GM12878 (cell line): ENCODE measurements around the gene COL9A3.

Experiments used
- CREB1 ChIP-seq: IDR thresholded peaks from 2 replicates; pipeline ENCODE4 v1.6.1; 2012; ENCODE audit warnings: low read depth, mild to moderate bottlenecking, inconsistent platforms
- EED ChIP-seq: sonication (generic); IDR thresholded peaks from 2 replicates; pipeline ENCODE4 v1.6.1; 2016; ENCODE audit warnings: antibody characterized with exemption, low read depth
- ETV6 ChIP-seq, 2 experiments: fragments of 450-650 bp in 1 of 2; IDR thresholded peaks in 1 of 2; conservative IDR thresholded peaks in 1 of 2; 2 replicates each; pipeline ENCODE4 v1.6.1; 2014; ENCODE audit warnings: antibody characterized with exemption in 1 of 2, borderline replicate concordance in 1 of 2, low read depth in 1 of 2, mild to moderate bottlenecking in 1 of 2, moderate library complexity in 1 of 2
- EZH2 ChIP-seq: IDR thresholded peaks from 2 replicates; pipeline ENCODE4 v1.6.1; 2012; ENCODE audit warnings: low read depth, mild to moderate bottlenecking, control low read depth, inconsistent platforms, low read length, borderline replicate concordance; ENCODE audit not compliant: control insufficient read depth
- GABPA ChIP-seq: IDR thresholded peaks from 2 replicates; pipeline ENCODE4 v1.6.1; 2014; ENCODE audit warnings: antibody characterized with exemption, low read depth, mild to moderate bottlenecking, inconsistent platforms
- POLR2A ChIP-seq: IDR thresholded peaks from 2 replicates; pipeline ENCODE4 v1.6.1; 2011; ENCODE audit warnings: low read depth, mild to moderate bottlenecking, low read length
- RFX5 ChIP-seq: IDR thresholded peaks from 2 replicates; pipeline ENCODE4 v1.6.1; 2011; ENCODE audit warnings: low read depth, low read length, improper control_type of control experiment
- TBL1XR1 ChIP-seq: IDR thresholded peaks from 2 replicates; pipeline ENCODE4 v1.6.1; 2012; ENCODE audit warnings: low read depth, low read length, improper control_type of control experiment
- TCF12 ChIP-seq: IDR thresholded peaks from 2 replicates; pipeline ENCODE4 v1.6.1; 2011; ENCODE audit warnings: low read depth, mild to moderate bottlenecking, low read length
- TF ChIP-seq, protein P1 (sequence below): fragments of 450-650 bp; IDR thresholded peaks from 2 replicates; pipeline ENCODE4 v1.6.1; 2016; ENCODE audit warnings: mild to moderate bottlenecking
- TF ChIP-seq, protein P2 (sequence below), 3 experiments: IDR thresholded peaks in 2 of 3; conservative IDR thresholded peaks in 1 of 3; 2 replicates each; pipeline ENCODE4 v1.5.1; 2011; ENCODE audit warnings: low read depth in 3 of 3, low read length in 3 of 3, mild to moderate bottlenecking in 3 of 3, control low read depth in 2 of 3, moderate library complexity in 2 of 3, inconsistent platforms in 1 of 3, mixed read lengths in 1 of 3; ENCODE audit not compliant: control insufficient read depth in 2 of 3, insufficient read depth in 1 of 3; ENCODE audit errors: extremely low read depth in 1 of 3
- TF ChIP-seq, protein P3 (sequence below): IDR thresholded peaks from 2 replicates; pipeline ENCODE4 v1.6.1; 2012; ENCODE audit warnings: low read length, inconsistent platforms
- TF ChIP-seq, protein P4 (sequence below): fragments of 450-650 bp; IDR thresholded peaks from 2 replicates; pipeline ENCODE4 v1.6.1; 2017; ENCODE audit warnings: antibody characterized with exemption, mild to moderate bottlenecking, moderate library complexity
- TF ChIP-seq, protein P5 (sequence below): IDR thresholded peaks from 2 replicates; pipeline ENCODE4 v1.6.1; 2011; ENCODE audit warnings: borderline replicate concordance, low read depth, mild to moderate bottlenecking, moderate library complexity, mixed read lengths, low read length; ENCODE audit not compliant: insufficient read depth; ENCODE audit errors: extremely low read length

DNA sequence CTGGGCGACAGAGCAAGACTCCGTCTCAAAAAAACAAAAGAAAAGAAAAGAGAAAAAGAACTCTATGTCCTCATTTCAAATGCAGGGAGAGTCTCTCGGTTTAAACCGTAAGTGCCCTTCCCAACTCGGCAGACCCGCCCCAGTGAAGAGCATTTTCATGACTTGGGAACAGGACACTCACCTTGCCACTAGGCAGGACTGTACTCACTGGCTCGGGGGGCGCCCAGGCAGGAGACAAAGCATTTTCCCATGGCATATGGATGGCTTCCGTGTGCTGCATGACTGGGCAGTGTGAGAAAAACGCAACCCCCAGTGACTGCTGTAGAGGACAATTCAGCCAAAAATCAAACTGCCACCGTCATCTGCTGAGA is 44.2 kb upstream of the COL9A3 start:
- TF ChIP-seq EZH2 (no peak), CREB1 (no peak), TBL1XR1 (no peak), RFX5 (no peak), GABPA (no peak), ETV6 (conservative IDR thresholded peaks at IDR 0.05 in 1 of 2, IDR thresholded peaks at IDR 0.05 in 1 of 2; ENCODE audit: borderline replicate concordance in 1 of 2, low read depth in 1 of 2) (no peak), TCF12 (no peak), POLR2A (no peak), EED (no peak)
- TF ChIP-seq, protein P1, sequence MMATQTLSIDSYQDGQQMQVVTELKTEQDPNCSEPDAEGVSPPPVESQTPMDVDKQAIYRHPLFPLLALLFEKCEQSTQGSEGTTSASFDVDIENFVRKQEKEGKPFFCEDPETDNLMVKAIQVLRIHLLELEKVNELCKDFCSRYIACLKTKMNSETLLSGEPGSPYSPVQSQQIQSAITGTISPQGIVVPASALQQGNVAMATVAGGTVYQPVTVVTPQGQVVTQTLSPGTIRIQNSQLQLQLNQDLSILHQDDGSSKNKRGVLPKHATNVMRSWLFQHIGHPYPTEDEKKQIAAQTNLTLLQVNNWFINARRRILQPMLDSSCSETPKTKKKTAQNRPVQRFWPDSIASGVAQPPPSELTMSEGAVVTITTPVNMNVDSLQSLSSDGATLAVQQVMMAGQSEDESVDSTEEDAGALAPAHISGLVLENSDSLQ: no peak
- TF ChIP-seq, protein P2, sequence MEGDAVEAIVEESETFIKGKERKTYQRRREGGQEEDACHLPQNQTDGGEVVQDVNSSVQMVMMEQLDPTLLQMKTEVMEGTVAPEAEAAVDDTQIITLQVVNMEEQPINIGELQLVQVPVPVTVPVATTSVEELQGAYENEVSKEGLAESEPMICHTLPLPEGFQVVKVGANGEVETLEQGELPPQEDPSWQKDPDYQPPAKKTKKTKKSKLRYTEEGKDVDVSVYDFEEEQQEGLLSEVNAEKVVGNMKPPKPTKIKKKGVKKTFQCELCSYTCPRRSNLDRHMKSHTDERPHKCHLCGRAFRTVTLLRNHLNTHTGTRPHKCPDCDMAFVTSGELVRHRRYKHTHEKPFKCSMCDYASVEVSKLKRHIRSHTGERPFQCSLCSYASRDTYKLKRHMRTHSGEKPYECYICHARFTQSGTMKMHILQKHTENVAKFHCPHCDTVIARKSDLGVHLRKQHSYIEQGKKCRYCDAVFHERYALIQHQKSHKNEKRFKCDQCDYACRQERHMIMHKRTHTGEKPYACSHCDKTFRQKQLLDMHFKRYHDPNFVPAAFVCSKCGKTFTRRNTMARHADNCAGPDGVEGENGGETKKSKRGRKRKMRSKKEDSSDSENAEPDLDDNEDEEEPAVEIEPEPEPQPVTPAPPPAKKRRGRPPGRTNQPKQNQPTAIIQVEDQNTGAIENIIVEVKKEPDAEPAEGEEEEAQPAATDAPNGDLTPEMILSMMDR (IDR thresholded peaks at IDR 0.05 in 2 of 3, conservative IDR thresholded peaks at IDR 0.05 in 1 of 3; ENCODE audit: control insufficient read depth in 2 of 3, extremely low read depth in 1 of 3, insufficient read depth in 1 of 3, low read depth in 3 of 3, low read length in 3 of 3): no peak
- TF ChIP-seq, protein P3, sequence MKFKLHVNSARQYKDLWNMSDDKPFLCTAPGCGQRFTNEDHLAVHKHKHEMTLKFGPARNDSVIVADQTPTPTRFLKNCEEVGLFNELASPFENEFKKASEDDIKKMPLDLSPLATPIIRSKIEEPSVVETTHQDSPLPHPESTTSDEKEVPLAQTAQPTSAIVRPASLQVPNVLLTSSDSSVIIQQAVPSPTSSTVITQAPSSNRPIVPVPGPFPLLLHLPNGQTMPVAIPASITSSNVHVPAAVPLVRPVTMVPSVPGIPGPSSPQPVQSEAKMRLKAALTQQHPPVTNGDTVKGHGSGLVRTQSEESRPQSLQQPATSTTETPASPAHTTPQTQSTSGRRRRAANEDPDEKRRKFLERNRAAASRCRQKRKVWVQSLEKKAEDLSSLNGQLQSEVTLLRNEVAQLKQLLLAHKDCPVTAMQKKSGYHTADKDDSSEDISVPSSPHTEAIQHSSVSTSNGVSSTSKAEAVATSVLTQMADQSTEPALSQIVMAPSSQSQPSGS: no peak
- TF ChIP-seq, protein P4, sequence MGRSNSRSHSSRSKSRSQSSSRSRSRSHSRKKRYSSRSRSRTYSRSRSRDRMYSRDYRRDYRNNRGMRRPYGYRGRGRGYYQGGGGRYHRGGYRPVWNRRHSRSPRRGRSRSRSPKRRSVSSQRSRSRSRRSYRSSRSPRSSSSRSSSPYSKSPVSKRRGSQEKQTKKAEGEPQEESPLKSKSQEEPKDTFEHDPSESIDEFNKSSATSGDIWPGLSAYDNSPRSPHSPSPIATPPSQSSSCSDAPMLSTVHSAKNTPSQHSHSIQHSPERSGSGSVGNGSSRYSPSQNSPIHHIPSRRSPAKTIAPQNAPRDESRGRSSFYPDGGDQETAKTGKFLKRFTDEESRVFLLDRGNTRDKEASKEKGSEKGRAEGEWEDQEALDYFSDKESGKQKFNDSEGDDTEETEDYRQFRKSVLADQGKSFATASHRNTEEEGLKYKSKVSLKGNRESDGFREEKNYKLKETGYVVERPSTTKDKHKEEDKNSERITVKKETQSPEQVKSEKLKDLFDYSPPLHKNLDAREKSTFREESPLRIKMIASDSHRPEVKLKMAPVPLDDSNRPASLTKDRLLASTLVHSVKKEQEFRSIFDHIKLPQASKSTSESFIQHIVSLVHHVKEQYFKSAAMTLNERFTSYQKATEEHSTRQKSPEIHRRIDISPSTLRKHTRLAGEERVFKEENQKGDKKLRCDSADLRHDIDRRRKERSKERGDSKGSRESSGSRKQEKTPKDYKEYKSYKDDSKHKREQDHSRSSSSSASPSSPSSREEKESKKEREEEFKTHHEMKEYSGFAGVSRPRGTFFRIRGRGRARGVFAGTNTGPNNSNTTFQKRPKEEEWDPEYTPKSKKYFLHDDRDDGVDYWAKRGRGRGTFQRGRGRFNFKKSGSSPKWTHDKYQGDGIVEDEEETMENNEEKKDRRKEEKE: no peak
- TF ChIP-seq, protein P5, sequence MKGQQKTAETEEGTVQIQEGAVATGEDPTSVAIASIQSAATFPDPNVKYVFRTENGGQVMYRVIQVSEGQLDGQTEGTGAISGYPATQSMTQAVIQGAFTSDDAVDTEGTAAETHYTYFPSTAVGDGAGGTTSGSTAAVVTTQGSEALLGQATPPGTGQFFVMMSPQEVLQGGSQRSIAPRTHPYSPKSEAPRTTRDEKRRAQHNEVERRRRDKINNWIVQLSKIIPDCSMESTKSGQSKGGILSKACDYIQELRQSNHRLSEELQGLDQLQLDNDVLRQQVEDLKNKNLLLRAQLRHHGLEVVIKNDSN: no peak
